BLaER1 treated with 17β-estradiol and CSF1 and Interleukin-3, amounts not matched to agents 10 nM and 100 nM (cell line): ENCODE measurements around the gene PKP1.

Experiments
- H3K27ac ChIP-seq, 11 experiments: shearing (Covaris generic); formaldehyde crosslinking; 2 replicates each; pipeline ENCODE4 v1.8.1; 2022
- H3K27me3 ChIP-seq, 11 experiments: shearing (Covaris generic); formaldehyde crosslinking; 2 replicates each; pipeline ENCODE4 v1.8.1; 2022
- H3K36me3 ChIP-seq, 11 experiments: shearing (Covaris generic); formaldehyde crosslinking; 2 replicates each; pipeline ENCODE4 v1.8.1; 2022
- H3K4me1 ChIP-seq, 10 experiments: shearing (Covaris generic); formaldehyde crosslinking; 2 replicates each; pipeline ENCODE4 v1.8.1; 2022
- H3K4me2 ChIP-seq, 11 experiments: shearing (Covaris generic); formaldehyde crosslinking; 2 replicates each; pipeline ENCODE4 v1.8.1; 2022
- H3K4me3 ChIP-seq, 10 experiments: shearing (Covaris generic); formaldehyde crosslinking; 2 replicates each; pipeline ENCODE4 v1.8.1; 2022
- H3K9ac ChIP-seq, 11 experiments: shearing (Covaris generic); formaldehyde crosslinking; 2 replicates each; pipeline ENCODE4 v1.8.1; 2022
- H3K9me3 ChIP-seq, 11 experiments: shearing (Covaris generic); formaldehyde crosslinking; replicated peaks in 1 of 11; 2 replicates each; pipeline ENCODE4 v1.8.1; 2022
- H4K20me1 ChIP-seq, 11 experiments: shearing (Covaris generic); formaldehyde crosslinking; 2 replicates each; pipeline ENCODE4 v1.8.1; 2022
- Cebpa-rat ChIP-seq, 11 experiments: shearing (Covaris generic); IDR thresholded peaks; 2 replicates each; pipeline ENCODE4 v1.8.1; 2022

Gene PKP1

GRCh38 chr1:201283836-201284553 is 689 bp downstream of the PKP1 start:
- no peak for TF ChIP-seq Cebpa-rat (IDR thresholded peaks at IDR 0.05)
- Histone ChIP-seq H4K20me1 (no peaks in the 10 kb centered on the region; a peak in 1 of 22 replicates), H3K4me1 (peaks cover 9 to 45% (median 34%) of the 10 kb centered on the region in 10 experiments; a peak in 19 of 20 replicates), H3K4me2 (peak overlapping the region; percentile 71 to 91 (median 82)), H3K36me3 (no peaks in the 10 kb centered on the region), H3K4me3 (peak overlapping the region in 3 of 10 experiments; percentile 21 to 44 (median 42); a peak in 2 of 20 replicates), H3K9ac (peak overlapping the region in 1 of 11 experiments; percentile 56; a peak in 1 of 22 replicates), H3K9me3 (peaks cover 0 to 8% (median 0%) of the 10 kb centered on the region in 11 experiments; a peak in 1 of 22 replicates), H3K27me3 (peaks cover 0 to 23% (median 17%) of the 10 kb centered on the region in 11 experiments; a peak in 17 of 22 replicates), H3K27ac (no peak overlapping the region)

DNA sequence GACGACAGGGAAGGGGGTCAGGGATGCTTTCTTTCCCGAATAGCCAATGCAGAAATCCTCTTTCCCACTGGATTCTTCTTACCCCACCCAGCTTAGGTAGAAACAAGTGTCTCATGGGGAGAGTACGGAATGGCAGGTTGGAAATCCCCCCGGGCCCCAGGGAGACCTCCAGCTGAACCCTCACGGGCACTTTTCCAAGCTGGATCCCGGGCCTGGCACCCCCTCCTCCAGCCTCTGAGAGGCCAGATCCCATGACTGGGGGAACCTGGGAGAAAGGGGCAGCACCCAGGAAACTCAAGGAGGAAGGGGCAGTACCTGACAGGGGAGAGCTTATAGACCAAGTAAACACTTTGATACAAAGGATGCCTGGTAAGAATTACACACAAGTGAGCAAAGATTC is 1.3 kb downstream of the PKP1 start:
- H3K9me3 ChIP-seq, result peaks cover 0 to 8% (median 0%) of the 10 kb centered on the region in 11 experiments; a peak in 1 of 22 replicates
- H3K4me3 ChIP-seq, result no peak overlapping the region
- peak overlapping the region in 2 of 11 experiments; percentile 48 to 63; a peak in 3 of 22 replicates for H3K4me2 ChIP-seq
- no peak overlapping the region for H3K9ac ChIP-seq
- no peaks in the 10 kb centered on the region; a peak in 1 of 22 replicates for H4K20me1 ChIP-seq
- no peak overlapping the region for H3K27ac ChIP-seq
- peaks cover 0 to 23% (median 17%) of the 10 kb centered on the region in 11 experiments; a peak in 17 of 22 replicates for H3K27me3 ChIP-seq
- H3K4me1 ChIP-seq, result peaks cover 9 to 45% (median 34%) of the 10 kb centered on the region in 10 experiments; a peak in 19 of 20 replicates
- H3K36me3 ChIP-seq, result no peaks in the 10 kb centered on the region
- TF ChIP-seq Cebpa-rat (IDR thresholded peaks at IDR 0.05), result no peak

DNA sequence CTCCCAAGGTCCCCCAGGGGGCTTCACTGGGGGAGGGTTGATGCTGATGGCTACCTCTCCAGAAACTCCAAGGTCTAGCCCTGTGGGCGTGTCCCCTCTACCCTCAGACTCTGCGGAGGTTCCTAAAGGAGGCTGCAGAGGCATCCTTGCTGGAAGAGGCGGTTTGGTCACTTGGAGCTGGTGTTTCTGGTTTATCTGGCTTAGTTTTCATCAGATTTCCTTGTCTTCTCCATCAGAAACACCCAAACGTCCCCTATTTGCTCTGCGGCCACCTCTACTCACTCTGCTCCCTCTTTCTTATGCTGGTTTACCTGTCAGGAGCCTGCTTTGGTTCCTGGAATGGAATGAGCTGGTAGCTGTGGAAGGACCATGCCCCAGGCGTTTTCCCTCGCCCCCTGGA is 2.5 kb downstream of the PKP1 start:
- Histone ChIP-seq H4K20me1 (no peaks in the 10 kb centered on the region; a peak in 1 of 22 replicates), H3K27ac (no peak overlapping the region), H3K9ac (no peak overlapping the region), H3K4me3 (no peak overlapping the region), H3K9me3 (peaks cover 0 to 8% (median 0%) of the 10 kb centered on the region in 11 experiments; a peak in 1 of 22 replicates), H3K4me1 (peaks cover 9 to 50% (median 34%) of the 10 kb centered on the region in 10 experiments; a peak in 19 of 20 replicates), H3K4me2 (peak overlapping the region in 8 of 11 experiments; percentile 22 to 63 (median 39); a peak in 14 of 22 replicates), H3K27me3 (peaks cover 0 to 23% (median 17%) of the 10 kb centered on the region in 11 experiments; a peak in 17 of 22 replicates), H3K36me3 (no peaks in the 10 kb centered on the region)
- no peak for TF ChIP-seq Cebpa-rat (IDR thresholded peaks at IDR 0.05)

GRCh38 chr1:201286445-201286844 is 3.1 kb downstream of the PKP1 start:
- no peaks in the 10 kb centered on the region for H3K36me3 ChIP-seq
- no peak overlapping the region for H3K9ac ChIP-seq
- H3K9me3 ChIP-seq, result peaks cover 0 to 8% (median 0%) of the 10 kb centered on the region in 11 experiments; a peak in 1 of 22 replicates
- H3K4me3 ChIP-seq, result no peak overlapping the region
- TF ChIP-seq Cebpa-rat (IDR thresholded peaks at IDR 0.05), result no peak
- H3K27me3 ChIP-seq, result peaks cover 0 to 23% (median 17%) of the 10 kb centered on the region in 11 experiments; a peak in 17 of 22 replicates
- peak overlapping the region in 6 of 11 experiments; percentile 22 to 63 (median 44); a peak in 8 of 22 replicates for H3K4me2 ChIP-seq
- H3K4me1 ChIP-seq, result peaks cover 9 to 50% (median 34%) of the 10 kb centered on the region in 10 experiments; a peak in 19 of 20 replicates
- no peak overlapping the region for H3K27ac ChIP-seq
- H4K20me1 ChIP-seq, result no peaks in the 10 kb centered on the region; a peak in 1 of 22 replicates

DNA sequence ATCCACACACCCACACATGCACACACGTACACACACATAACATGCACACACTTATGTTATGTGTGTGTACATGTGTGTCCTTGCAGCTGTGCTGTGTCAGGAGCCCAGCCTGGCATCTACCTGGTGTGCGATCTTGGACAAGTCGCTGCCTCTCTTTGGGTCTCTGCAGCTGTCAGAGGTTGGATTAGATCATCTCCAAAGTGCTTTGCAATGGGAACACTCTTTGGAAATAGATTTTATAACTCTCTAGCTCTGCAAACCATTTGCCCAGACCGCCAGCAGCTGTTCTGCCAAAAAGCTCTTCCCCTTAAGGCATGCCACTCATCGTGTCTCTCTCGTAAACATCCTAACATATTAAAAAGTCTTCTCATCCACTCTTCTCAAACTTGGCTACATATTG is 4.7 kb downstream of the PKP1 start:
- no peak for TF ChIP-seq Cebpa-rat (IDR thresholded peaks at IDR 0.05)
- no peak overlapping the region for H3K27ac ChIP-seq
- no peak overlapping the region for H3K4me2 ChIP-seq
- peaks cover 0 to 14% (median 10%) of the 10 kb centered on the region in 11 experiments; a peak in 16 of 22 replicates for H3K27me3 ChIP-seq
- H3K9ac ChIP-seq, result no peak overlapping the region
- H3K36me3 ChIP-seq, result no peaks in the 10 kb centered on the region
- H3K9me3 ChIP-seq, result peaks cover 0 to 8% (median 0%) of the 10 kb centered on the region in 11 experiments; a peak in 1 of 22 replicates
- no peaks in the 10 kb centered on the region; a peak in 1 of 22 replicates for H4K20me1 ChIP-seq
- peaks cover 9 to 37% (median 24%) of the 10 kb centered on the region in 10 experiments; a peak in 19 of 20 replicates for H3K4me1 ChIP-seq
- H3K4me3 ChIP-seq, result no peak overlapping the region

DNA sequence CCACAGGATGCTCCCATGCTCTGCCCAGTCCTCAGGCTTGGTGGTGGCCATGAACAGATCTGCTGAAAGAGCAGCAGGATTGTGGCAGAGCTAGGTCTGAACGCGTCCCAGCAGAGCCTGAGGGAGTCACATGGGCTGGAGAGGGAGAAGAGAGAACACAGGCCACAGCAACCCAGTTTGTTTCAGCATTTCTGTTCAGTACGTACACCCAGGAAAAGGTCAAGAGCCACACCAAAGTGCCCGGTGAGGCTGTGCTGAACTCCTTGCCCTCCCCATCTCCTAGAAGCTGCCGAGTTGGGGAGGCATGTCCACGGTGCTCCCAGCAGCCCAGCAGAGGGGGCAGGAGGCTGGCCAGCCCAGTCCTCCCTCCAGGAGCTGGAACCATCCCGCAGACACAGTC is 5.5 kb downstream of the PKP1 start:
- Histone ChIP-seq H3K9ac (no peak overlapping the region), H3K4me1 (peaks cover under 1 to 30% (median 16%) of the 10 kb centered on the region in 10 experiments; a peak in 17 of 20 replicates), H3K27me3 (peaks cover 0 to 7% (median 2%) of the 10 kb centered on the region in 11 experiments; a peak in 14 of 22 replicates), H3K9me3 (peaks cover 0 to 7% (median 0%) of the 10 kb centered on the region in 11 experiments; a peak in 1 of 22 replicates), H3K4me3 (no peak overlapping the region), H3K36me3 (no peaks in the 10 kb centered on the region), H3K27ac (no peak overlapping the region), H3K4me2 (no peak overlapping the region), H4K20me1 (no peaks in the 10 kb centered on the region; a peak in 1 of 22 replicates)
- no peak for TF ChIP-seq Cebpa-rat (IDR thresholded peaks at IDR 0.05)

- H3K4me2 ChIP-seq, result peak overlapping the region in 3 of 11 experiments; percentile 3 to 14 (median 7); a peak in 1 of 22 replicates
- no peaks in the 10 kb centered on the region for H3K9me3 ChIP-seq
- no peaks in the 10 kb centered on the region; a peak in 1 of 22 replicates for H4K20me1 ChIP-seq
- no peaks in the 10 kb centered on the region for H3K27me3 ChIP-seq
- no peak overlapping the region for H3K9ac ChIP-seq
- no peaks in the 10 kb centered on the region for H3K36me3 ChIP-seq
- TF ChIP-seq Cebpa-rat (IDR thresholded peaks at IDR 0.05), result no peak
- H3K4me3 ChIP-seq, result no peak overlapping the region
- peaks cover 0 to 21% (median 10%) of the 10 kb centered on the region in 10 experiments; a peak in 11 of 20 replicates for H3K4me1 ChIP-seq
- H3K27ac ChIP-seq, result no peak overlapping the region
Measured at GRCh38 chr1:201290551-201290950, 7.2 kb downstream of the PKP1 start.

DNA sequence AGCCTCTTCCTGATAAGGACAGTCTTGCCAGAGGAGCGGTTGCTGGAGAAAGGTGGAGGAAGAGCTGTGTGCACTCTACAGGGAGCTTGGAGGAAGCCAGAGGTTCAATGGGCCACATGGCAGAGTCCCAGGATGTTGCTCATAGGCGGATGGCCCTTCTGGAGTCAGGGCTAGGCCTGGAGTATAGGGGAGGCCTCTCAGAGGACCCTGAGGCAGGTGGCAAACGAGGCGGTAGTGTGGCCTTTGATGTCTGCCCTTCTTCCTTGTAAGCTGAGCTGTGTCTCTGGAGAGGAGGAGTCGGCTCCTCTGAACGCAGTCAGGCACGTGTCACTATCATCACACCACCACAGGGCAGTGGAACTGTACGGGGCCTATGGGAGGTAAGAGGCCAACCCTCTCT is 8.6 kb downstream of the PKP1 start:
- H3K4me1 ChIP-seq, result peaks cover 0 to 9% (median 6%) of the 10 kb centered on the region in 10 experiments; a peak in 10 of 20 replicates
- no peaks in the 10 kb centered on the region for H3K36me3 ChIP-seq

GRCh38 chr1:201294876-201295275 is 11.6 kb downstream of the PKP1 start:
- Histone ChIP-seq H3K27ac (no peak overlapping the region), H3K27me3 (no peaks in the 10 kb centered on the region)

More for the DNA sequence above, 8.6 kb downstream of the PKP1 start:
- H3K9ac ChIP-seq, result no peak overlapping the region
- no peak overlapping the region for H3K4me3 ChIP-seq
- no peaks in the 10 kb centered on the region for H3K9me3 ChIP-seq
- H3K27me3 ChIP-seq, result no peaks in the 10 kb centered on the region
- H3K27ac ChIP-seq, result no peak overlapping the region
- H3K4me2 ChIP-seq, result no peak overlapping the region
- H4K20me1 ChIP-seq, result no peaks in the 10 kb centered on the region; a peak in 1 of 22 replicates
- no peak for TF ChIP-seq Cebpa-rat (IDR thresholded peaks at IDR 0.05)

More at GRCh38 chr1:201294876-201295275, 11.6 kb downstream of the PKP1 start:
- H3K9ac ChIP-seq, result no peak overlapping the region
- H3K4me3 ChIP-seq, result no peak overlapping the region
- H4K20me1 ChIP-seq, result no peaks in the 10 kb centered on the region; a peak in 1 of 22 replicates
- peaks cover 8 to 36% (median 20%) of the 10 kb centered on the region in 10 experiments; a peak in 17 of 20 replicates for H3K4me1 ChIP-seq
- no peak overlapping the region for H3K4me2 ChIP-seq
- no peaks in the 10 kb centered on the region for H3K9me3 ChIP-seq
- no peaks in the 10 kb centered on the region for H3K36me3 ChIP-seq
- TF ChIP-seq Cebpa-rat (IDR thresholded peaks at IDR 0.05), result no peak
